Spleen (tissue), 7 donors: ENCODE results near the gene LATS1.

Source experiments
- POLR2A ChIP-seq, 3 donors: fragments of 450-650 bp; IDR thresholded peaks; one replicate each; pipeline ENCODE4 v1.5.1; 2017; ENCODE audit warnings: antibody characterized with exemption in 3 of 3, mild to moderate bottlenecking in 1 of 3
- POLR2AphosphoS5 ChIP-seq, 3 donors: sonication (generic); formaldehyde crosslinking; IDR thresholded peaks; one replicate each; pipeline ENCODE4 v1.5.1; 2017; ENCODE audit warnings: antibody characterized with exemption in 3 of 3
- TF ChIP-seq, protein P1 (sequence below), 11 experiments: fragments of 200-600 bp in 7 of 11; fragments of 450-650 bp in 4 of 11; sonication (generic) in 4 of 11; IDR thresholded peaks in 8 of 11; conservative IDR thresholded peaks in 3 of 11; 1 replicate in 7 of 11; 2 replicates in 4 of 11; pipeline versions ENCODE4 v1.4.0 to v1.8.0; 2016 to 2021; ENCODE audit warnings: antibody characterized with exemption in 11 of 11, inconsistent platforms in 4 of 11, mild to moderate bottlenecking in 1 of 11
- donor health status: DM: no; HTN: no; CAD: no; lungs with moderate emphysema.
- donor health status: DM: no; HTN: no; CAD: no.
- donor health status: DM: no; HTN: no; CAD: no.

DNA sequence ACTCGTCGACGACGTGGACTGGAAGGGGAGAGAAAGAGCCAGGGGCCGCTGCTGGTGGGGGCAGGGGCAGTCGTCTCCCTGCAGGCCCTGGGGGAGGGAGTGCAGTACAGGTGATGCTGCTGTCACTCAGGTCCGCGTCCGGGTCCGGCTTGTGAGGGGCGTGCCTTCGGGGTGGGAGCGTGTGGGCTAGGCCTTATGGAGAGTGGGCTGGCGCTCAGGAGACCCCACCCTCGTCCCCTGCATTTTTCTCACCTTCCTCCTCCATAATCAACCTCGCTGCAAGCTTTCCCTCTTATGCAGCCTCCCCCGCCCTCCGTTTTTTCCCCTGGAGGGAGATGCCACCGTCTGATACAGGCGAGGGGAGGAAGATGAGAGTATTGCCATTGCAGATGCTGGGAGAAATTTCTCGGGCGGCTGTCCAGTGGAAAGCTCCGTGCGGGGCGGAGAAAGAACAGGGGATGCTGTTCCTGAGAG is 32.3 kb upstream of the LATS1 start:
- TF ChIP-seq, protein P1, sequence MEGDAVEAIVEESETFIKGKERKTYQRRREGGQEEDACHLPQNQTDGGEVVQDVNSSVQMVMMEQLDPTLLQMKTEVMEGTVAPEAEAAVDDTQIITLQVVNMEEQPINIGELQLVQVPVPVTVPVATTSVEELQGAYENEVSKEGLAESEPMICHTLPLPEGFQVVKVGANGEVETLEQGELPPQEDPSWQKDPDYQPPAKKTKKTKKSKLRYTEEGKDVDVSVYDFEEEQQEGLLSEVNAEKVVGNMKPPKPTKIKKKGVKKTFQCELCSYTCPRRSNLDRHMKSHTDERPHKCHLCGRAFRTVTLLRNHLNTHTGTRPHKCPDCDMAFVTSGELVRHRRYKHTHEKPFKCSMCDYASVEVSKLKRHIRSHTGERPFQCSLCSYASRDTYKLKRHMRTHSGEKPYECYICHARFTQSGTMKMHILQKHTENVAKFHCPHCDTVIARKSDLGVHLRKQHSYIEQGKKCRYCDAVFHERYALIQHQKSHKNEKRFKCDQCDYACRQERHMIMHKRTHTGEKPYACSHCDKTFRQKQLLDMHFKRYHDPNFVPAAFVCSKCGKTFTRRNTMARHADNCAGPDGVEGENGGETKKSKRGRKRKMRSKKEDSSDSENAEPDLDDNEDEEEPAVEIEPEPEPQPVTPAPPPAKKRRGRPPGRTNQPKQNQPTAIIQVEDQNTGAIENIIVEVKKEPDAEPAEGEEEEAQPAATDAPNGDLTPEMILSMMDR (IDR thresholded peaks at IDR 0.05 in 8 of 11, conservative IDR thresholded peaks at IDR 0.05 in 3 of 11): no peak
- TF ChIP-seq POLR2AphosphoS5 (IDR thresholded peaks at IDR 0.05): no peak
- TF ChIP-seq POLR2A (IDR thresholded peaks at IDR 0.05): no peak
